GM23338 (cell line): ENCODE results near the gene S100A13. TPM values are rescaled to one million over a fixed set of nuclear protein-coding genes. Genes with fewer than 3 reads are reported as not detected.

Experiments
- ATAC-seq: fragments of 200-7000 bp; cut with Tn5 transposase; 3 replicates; pipeline ENCODE4 v1.9.1; 2020
- DNase-seq: peaks from one replicate; pipeline ENCODE4 v3.0.0-alpha.2; 2015; ENCODE audit warnings: low spot score
- H2AFZ ChIP-seq: fragments of 200-600 bp; sonication (generic); 2 replicates; pipeline ENCODE4 v1.8.0; 2016; ENCODE audit warnings: antibody characterized with exemption, mild to moderate bottlenecking, moderate library complexity
- H3F3A ChIP-seq: fragments of 200-600 bp; sonication (generic); replicated peaks from 2 replicates; pipeline ENCODE4 v1.8.0; 2017; ENCODE audit warnings: antibody characterized with exemption, mixed run types, low read depth
- H3K27ac ChIP-seq: fragments of 200-600 bp; sonication (generic); 2 replicates; pipeline ENCODE4 v1.6.1; 2016; ENCODE audit warnings: low read depth
- H3K27me3 ChIP-seq: fragments of 200-600 bp; sonication (generic); 2 replicates; pipeline ENCODE4 v1.8.0; 2016; ENCODE audit warnings: mild to moderate bottlenecking, mixed run types, moderate library complexity; ENCODE audit not compliant: insufficient read depth
- H3K36me3 ChIP-seq: fragments of 200-600 bp; sonication (generic); 2 replicates; pipeline ENCODE4 v1.8.0; 2016; ENCODE audit warnings: mild to moderate bottlenecking; ENCODE audit not compliant: insufficient read depth
- H3K4me1 ChIP-seq: fragments of 200-600 bp; sonication (generic); 2 replicates; pipeline ENCODE4 v1.8.0; 2016; ENCODE audit warnings: mild to moderate bottlenecking, moderate library complexity; ENCODE audit not compliant: insufficient read depth
- H3K4me2 ChIP-seq: fragments of 200-600 bp; sonication (generic); 2 replicates; pipeline ENCODE4 v1.7.1; 2017; ENCODE audit warnings: mixed run types
- H3K4me3 ChIP-seq: fragments of 200-600 bp; sonication (generic); 2 replicates; pipeline ENCODE4 v1.6.1; 2016; ENCODE audit warnings: mixed run types
- H3K79me2 ChIP-seq: fragments of 200-600 bp; sonication (generic); replicated peaks from 2 replicates; pipeline ENCODE4 v1.8.0; 2017; ENCODE audit warnings: mild to moderate bottlenecking; ENCODE audit not compliant: insufficient read depth
- H3K9me2 ChIP-seq: fragments of 200-600 bp; sonication (generic); 2 replicates; pipeline ENCODE4 v1.8.0; 2017; ENCODE audit not compliant: insufficient read depth
- H4K20me1 ChIP-seq: fragments of 200-600 bp; sonication (generic); replicated peaks from 2 replicates; pipeline ENCODE4 v1.8.0; 2017; ENCODE audit warnings: mild to moderate bottlenecking; ENCODE audit not compliant: insufficient read depth
- H3K27ac Mint-ChIP-seq: 2 replicates; pipeline ENCODE4 v1.8.0; 2020; ENCODE audit warnings: inconsistent platforms, mild to moderate bottlenecking, moderate library complexity, mixed read lengths
- H3K27me3 Mint-ChIP-seq: 3 replicates; pipeline ENCODE4 v1.8.0; 2022; ENCODE audit warnings: low read depth, mild to moderate bottlenecking, moderate library complexity, mixed read lengths, inconsistent platforms; ENCODE audit not compliant: insufficient read depth, poor library complexity
- H3K36me3 Mint-ChIP-seq: 3 replicates; pipeline ENCODE4 v1.8.0; 2021; ENCODE audit warnings: low read depth, mild to moderate bottlenecking, inconsistent platforms, moderate library complexity, mixed read lengths
- H3K4me1 Mint-ChIP-seq: 3 replicates; pipeline ENCODE4 v1.8.0; 2020; ENCODE audit warnings: mild to moderate bottlenecking, inconsistent platforms, mixed read lengths
- H3K4me3 Mint-ChIP-seq: 3 replicates; pipeline ENCODE4 v1.8.0; 2021; ENCODE audit warnings: moderate library complexity, mild to moderate bottlenecking, inconsistent platforms, mixed read lengths
- H3K9me3 Mint-ChIP-seq: 3 replicates; pipeline ENCODE4 v1.8.0; 2020; ENCODE audit warnings: moderate library complexity, mild to moderate bottlenecking, inconsistent platforms, mixed read lengths
- CREB1 ChIP-seq: fragments of 250-450 bp; sonication (Bioruptor Pico); IDR thresholded peaks from 2 replicates; pipeline ENCODE4 v1.5.0; 2020; ENCODE audit warnings: low read depth, mild to moderate bottlenecking, moderate library complexity
- CTCF ChIP-seq, 2 experiments: fragments of 200-600 bp in 1 of 2; sonication (generic) in 1 of 2; conservative IDR thresholded peaks; 2 replicates each; pipeline versions ENCODE4 v1.5.1 to v1.6.1; 2016 to 2017; ENCODE audit warnings: antibody characterized with exemption in 2 of 2, low read depth in 2 of 2, mild to moderate bottlenecking in 2 of 2, moderate library complexity in 1 of 2
- EZH2 ChIP-seq: fragments of 200-600 bp; sonication (generic); IDR thresholded peaks from one replicate; pipeline ENCODE4 v1.8.0; 2017; ENCODE audit warnings: antibody characterized with exemption, mild to moderate bottlenecking, low read depth; ENCODE audit not compliant: unreplicated experiment
- EZH2phosphoT487 ChIP-seq: fragments of 200-600 bp; sonication (generic); IDR thresholded peaks from one replicate; pipeline ENCODE4 v1.8.1; 2018; ENCODE audit warnings: antibody characterized with exemption; ENCODE audit not compliant: unreplicated experiment
- JUNB ChIP-seq: IDR thresholded peaks from one replicate; pipeline ENCODE4 v1.6.1; 2016; ENCODE audit warnings: antibody characterized with exemption; ENCODE audit not compliant: unreplicated experiment
- NANOG ChIP-seq: IDR thresholded peaks from 2 replicates; pipeline ENCODE4 v1.6.1; 2016; ENCODE audit warnings: antibody characterized with exemption, borderline replicate concordance
- POLR2AphosphoS5 ChIP-seq: IDR thresholded peaks from 2 replicates; pipeline ENCODE4 v1.6.1; 2016; ENCODE audit warnings: antibody characterized with exemption, low read depth
- STAT1 ChIP-seq: IDR thresholded peaks from one replicate; pipeline ENCODE4 v1.6.1; 2016; ENCODE audit warnings: antibody characterized with exemption; ENCODE audit not compliant: unreplicated experiment
- ZNF114 ChIP-seq: fragments of 250-450 bp; sonication (Bioruptor Pico); IDR thresholded peaks from 2 replicates; pipeline ENCODE4 v1.5.0; 2020; ENCODE audit warnings: mild to moderate bottlenecking, moderate library complexity
- ZNF331 ChIP-seq: fragments of 250-450 bp; sonication (Bioruptor Pico); IDR thresholded peaks from 2 replicates; pipeline ENCODE4 v1.5.0; 2020; ENCODE audit warnings: low read depth, mild to moderate bottlenecking, moderate library complexity
- ZNF462 ChIP-seq: fragments of 250-450 bp; sonication (Bioruptor Pico); IDR thresholded peaks from 2 replicates; pipeline ENCODE4 v1.5.0; 2020; ENCODE audit warnings: mild to moderate bottlenecking, moderate library complexity
- polyA plus RNA-seq: library from polyadenylated mRNA; unstranded; fragments of >200 nt; fragmentation: Nextera tagmentation; extraction: Ambion mirVana; gene quantifications from 2 replicates; pipeline ENCODE4 v1.2.1, GENCODE V29; 2016
- total RNA-seq: library from RNA; depleted of rRNA; stranded (reverse); fragments of >200 nt; shearing (Covaris generic); gene quantifications from 2 replicates; pipeline ENCODE4 v1.2.3, GENCODE V29; 2014

The S100A13 gene
- total and polyA plus RNA-seq, 2 experiments from 2014 or later, result 32.7 to 165 TPM

GRCh38 chr1:153651771-153652170, 24.5 kb upstream of the S100A13 start:
- H3K4me3 Mint-ChIP-seq, result no peak overlapping the region
- H3K79me2 ChIP-seq, result no peaks in the 10 kb centered on the region
- H4K20me1 ChIP-seq, result 0 out of 2 replicates have a peak, but pooled peaks cover 3% of the 10 kb centered on the region
- H3K4me3 ChIP-seq, result no peak overlapping the region
- H3K9me3 Mint-ChIP-seq, result no peaks in the 10 kb centered on the region
- H3F3A ChIP-seq, result peaks cover 7% of the 10 kb centered on the region
- H3K36me3 Mint-ChIP-seq, result no peaks in the 10 kb centered on the region
- no peaks in the 10 kb centered on the region for H3K9me2 ChIP-seq
- TF ChIP-seq JUNB, result no peak
- no peak for TF ChIP-seq CTCF (conservative IDR thresholded peaks at IDR 0.05; ENCODE audit: low read depth in 2 of 2)
- peaks cover 15% of the 10 kb centered on the region for H3K27me3 Mint-ChIP-seq
- no peak overlapping the region for H2AFZ ChIP-seq
- no peak overlapping the region for H3K27ac ChIP-seq
- no peak for DNase-seq
- no peaks in the 10 kb centered on the region for H3K27me3 ChIP-seq
- H3K4me1 ChIP-seq, result no peaks in the 10 kb centered on the region
- no peaks in the 10 kb centered on the region for H3K36me3 ChIP-seq
- no peak for ATAC-seq
- H3K4me1 Mint-ChIP-seq, result peaks cover 3% of the 10 kb centered on the region
- no peak overlapping the region for H3K4me2 ChIP-seq
- no peak overlapping the region for H3K27ac Mint-ChIP-seq

DNA sequence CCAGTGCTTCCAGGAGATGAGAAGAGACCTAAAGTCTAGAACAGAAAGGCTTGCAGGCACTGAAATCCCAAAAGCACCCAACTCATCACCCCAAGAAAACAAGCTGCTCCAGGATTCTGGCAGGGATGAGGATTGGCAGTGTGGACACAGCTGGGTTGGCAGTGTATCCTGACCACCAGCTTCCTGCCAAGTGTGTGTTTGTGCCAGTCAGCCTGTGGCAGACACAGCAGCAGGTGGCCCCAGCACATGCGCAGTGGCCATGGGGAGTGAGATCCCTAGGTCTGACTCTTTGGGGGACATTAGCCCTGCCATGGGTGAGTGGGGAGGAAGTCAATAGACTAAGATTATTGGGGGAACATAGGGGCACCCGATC, 22.5 kb upstream of the S100A13 start:
- Histone ChIP-seq H3K36me3 (peaks cover 9% of the 10 kb centered on the region), H3K4me2 (no peak overlapping the region), H3K4me1 (no peaks in the 10 kb centered on the region), H3K4me3 (no peak overlapping the region), H3K79me2 (no peaks in the 10 kb centered on the region), H3K27me3 (no peaks in the 10 kb centered on the region), H2AFZ (no peak overlapping the region), H3K9me2 (no peaks in the 10 kb centered on the region), H3K27ac (no peak overlapping the region), H3F3A (peaks cover 24% of the 10 kb centered on the region), H4K20me1 (peaks cover 14% of the 10 kb centered on the region)
- H3K36me3 Mint-ChIP-seq, result peaks cover 19% of the 10 kb centered on the region
- peaks cover 6% of the 10 kb centered on the region for H3K4me1 Mint-ChIP-seq
- DNase-seq (no peak), ATAC-seq (no peak)
- H3K4me3 Mint-ChIP-seq, result no peak overlapping the region
- no peaks in the 10 kb centered on the region for H3K9me3 Mint-ChIP-seq
- peaks cover 12% of the 10 kb centered on the region for H3K27me3 Mint-ChIP-seq
- H3K27ac Mint-ChIP-seq, result no peak overlapping the region
- no peak for TF ChIP-seq ZNF114 (CRISPR knock-in tag)
- TF ChIP-seq POLR2AphosphoS5, result no peak
- TF ChIP-seq EZH2, result no peak
- no peak for TF ChIP-seq ZNF462 (CRISPR knock-in tag)
- no peak for TF ChIP-seq CREB1 (CRISPR knock-in tag)
- TF ChIP-seq STAT1, result no peak
- no peak for TF ChIP-seq EZH2phosphoT487
- no peak for TF ChIP-seq ZNF331
- TF ChIP-seq NANOG, result no peak
- TF ChIP-seq CTCF (conservative IDR thresholded peaks at IDR 0.05; ENCODE audit: low read depth in 2 of 2), result no peak
